Peyer's patch (tissue), 4 donors: ENCODE measurements around the gene EOMES.

Experiments used
- POLR2A ChIP-seq, 2 donors: fragments of 450-650 bp; IDR thresholded peaks; one replicate each; pipeline ENCODE4 v1.5.1; 2017; ENCODE audit warnings: antibody characterized with exemption in 2 of 2, mild to moderate bottlenecking in 2 of 2, moderate library complexity in 2 of 2
- TF ChIP-seq, protein P1 (sequence below), 6 experiments: fragments of 450-650 bp in 4 of 6; fragments of 200-600 bp in 2 of 6; sonication (generic) in 1 of 6; IDR thresholded peaks; one replicate each; pipeline ENCODE4 v1.5.1; 2017 to 2019; ENCODE audit warnings: antibody characterized with exemption in 6 of 6, mild to moderate bottlenecking in 3 of 6, moderate library complexity in 1 of 6

DNA sequence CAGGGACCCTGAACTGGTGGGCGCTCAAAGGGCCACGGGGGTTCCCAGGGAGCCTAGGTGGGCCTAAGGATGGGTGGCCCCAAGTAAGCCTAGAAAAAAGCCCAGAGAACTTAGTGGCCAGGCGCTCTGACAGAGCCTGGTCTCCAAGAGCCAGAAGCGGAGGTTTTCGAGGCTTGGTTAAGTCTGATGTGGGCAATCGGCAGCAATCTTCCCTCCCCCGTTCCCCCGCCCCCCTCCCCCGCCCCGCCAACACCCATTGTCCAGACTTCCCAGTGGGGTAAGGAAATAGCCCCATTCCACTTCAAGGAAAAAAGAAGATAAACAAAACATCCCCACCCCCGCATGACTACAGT lies 6.7 kb downstream of the EOMES start:
- TF ChIP-seq, protein P1, sequence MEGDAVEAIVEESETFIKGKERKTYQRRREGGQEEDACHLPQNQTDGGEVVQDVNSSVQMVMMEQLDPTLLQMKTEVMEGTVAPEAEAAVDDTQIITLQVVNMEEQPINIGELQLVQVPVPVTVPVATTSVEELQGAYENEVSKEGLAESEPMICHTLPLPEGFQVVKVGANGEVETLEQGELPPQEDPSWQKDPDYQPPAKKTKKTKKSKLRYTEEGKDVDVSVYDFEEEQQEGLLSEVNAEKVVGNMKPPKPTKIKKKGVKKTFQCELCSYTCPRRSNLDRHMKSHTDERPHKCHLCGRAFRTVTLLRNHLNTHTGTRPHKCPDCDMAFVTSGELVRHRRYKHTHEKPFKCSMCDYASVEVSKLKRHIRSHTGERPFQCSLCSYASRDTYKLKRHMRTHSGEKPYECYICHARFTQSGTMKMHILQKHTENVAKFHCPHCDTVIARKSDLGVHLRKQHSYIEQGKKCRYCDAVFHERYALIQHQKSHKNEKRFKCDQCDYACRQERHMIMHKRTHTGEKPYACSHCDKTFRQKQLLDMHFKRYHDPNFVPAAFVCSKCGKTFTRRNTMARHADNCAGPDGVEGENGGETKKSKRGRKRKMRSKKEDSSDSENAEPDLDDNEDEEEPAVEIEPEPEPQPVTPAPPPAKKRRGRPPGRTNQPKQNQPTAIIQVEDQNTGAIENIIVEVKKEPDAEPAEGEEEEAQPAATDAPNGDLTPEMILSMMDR (IDR thresholded peaks at IDR 0.05) = no peak
- no peak for TF ChIP-seq POLR2A (IDR thresholded peaks at IDR 0.05)
